Testis (tissue), 3 donors: ENCODE data around the gene PPM1E. TPM values are rescaled to one million over a fixed set of nuclear protein-coding genes. Genes with fewer than 3 reads are reported as not detected.

Experiments
- DNase-seq: peaks from one replicate; pipeline ENCODE4 v3.0.0-alpha.2; 2019
- H3K27ac ChIP-seq, 2 donors: fragments of 200-600 bp; sonication (generic); one replicate each; pipeline ENCODE4 v1.5.1; 2019
- H3K27me3 ChIP-seq: fragments of 200-600 bp; sonication (generic); one replicate; pipeline ENCODE4 v1.5.1; 2019
- H3K36me3 ChIP-seq: fragments of 200-600 bp; sonication (generic); one replicate; pipeline ENCODE4 v1.5.1; 2017; ENCODE audit warnings: low read depth; ENCODE audit errors: missing control alignments
- H3K4me1 ChIP-seq: fragments of 200-600 bp; sonication (generic); one replicate; pipeline ENCODE4 v1.5.1; 2019
- H3K4me3 ChIP-seq, 2 donors: fragments of 200-600 bp; sonication (generic); one replicate each; pipeline ENCODE4 v1.5.1; 2017 to 2019
- H3K9me3 ChIP-seq: fragments of 200-600 bp; sonication (generic); one replicate; pipeline ENCODE4 v1.5.1; 2017
- POLR2A ChIP-seq: fragments of 450-650 bp; IDR thresholded peaks from one replicate; pipeline ENCODE4 v1.6.1; 2017; ENCODE audit warnings: antibody characterized with exemption, mild to moderate bottlenecking, moderate library complexity
- WGBS, 2 donors: methylation state at CpG; one replicate each; pipeline ENCODE4 v1.1.5; 2018; 5-methylcytosine and 5-hydroxymethylcytosine counted together
- intact Hi-C: fragments of 100-400 bp; cut with DNase I; formaldehyde crosslinking; loops from one replicate; pipeline ENCODE4 v1.15.1; 2023; ENCODE audit warnings: low total_unique reads
- polyA plus RNA-seq: library from polyadenylated mRNA; stranded (reverse); fragments of 350-450 nt; fragmentation: Illumina TruSeq; extraction: RNeasy Lipid Tissue Mini Kit (QIAGEN cat#74804); gene quantifications from one replicate; pipeline ENCODE4 v1.2.3, GENCODE V29; 2014; ENCODE audit warnings: low read depth, low replicate concordance; ENCODE audit not compliant: insufficient read depth
- total RNA-seq, 2 donors: library from RNA; depleted of rRNA; stranded (reverse); fragments of >200 nt; gene quantifications; one replicate each; pipeline ENCODE4 v1.2.3, GENCODE V29; 2016
- TF ChIP-seq, protein P1 (sequence below), 3 experiments: fragments of 450-650 bp in 2 of 3; fragments of 200-600 bp in 1 of 3; sonication (generic) in 1 of 3; IDR thresholded peaks; one replicate each; pipeline ENCODE4 v1.5.1; 2016 to 2019; ENCODE audit warnings: antibody characterized with exemption in 3 of 3, mild to moderate bottlenecking in 2 of 3, moderate library complexity in 1 of 3

The PPM1E gene
- total and polyA plus RNA-seq, 3 donors from 2014 or later, result 8.1 to 16.7 (median 13.5) TPM

- TF ChIP-seq, protein P1, sequence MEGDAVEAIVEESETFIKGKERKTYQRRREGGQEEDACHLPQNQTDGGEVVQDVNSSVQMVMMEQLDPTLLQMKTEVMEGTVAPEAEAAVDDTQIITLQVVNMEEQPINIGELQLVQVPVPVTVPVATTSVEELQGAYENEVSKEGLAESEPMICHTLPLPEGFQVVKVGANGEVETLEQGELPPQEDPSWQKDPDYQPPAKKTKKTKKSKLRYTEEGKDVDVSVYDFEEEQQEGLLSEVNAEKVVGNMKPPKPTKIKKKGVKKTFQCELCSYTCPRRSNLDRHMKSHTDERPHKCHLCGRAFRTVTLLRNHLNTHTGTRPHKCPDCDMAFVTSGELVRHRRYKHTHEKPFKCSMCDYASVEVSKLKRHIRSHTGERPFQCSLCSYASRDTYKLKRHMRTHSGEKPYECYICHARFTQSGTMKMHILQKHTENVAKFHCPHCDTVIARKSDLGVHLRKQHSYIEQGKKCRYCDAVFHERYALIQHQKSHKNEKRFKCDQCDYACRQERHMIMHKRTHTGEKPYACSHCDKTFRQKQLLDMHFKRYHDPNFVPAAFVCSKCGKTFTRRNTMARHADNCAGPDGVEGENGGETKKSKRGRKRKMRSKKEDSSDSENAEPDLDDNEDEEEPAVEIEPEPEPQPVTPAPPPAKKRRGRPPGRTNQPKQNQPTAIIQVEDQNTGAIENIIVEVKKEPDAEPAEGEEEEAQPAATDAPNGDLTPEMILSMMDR (IDR thresholded peaks at IDR 0.05), result no peak
- no peak for TF ChIP-seq POLR2A
- no peaks in the 10 kb centered on the region for H3K9me3 ChIP-seq
- H3K27ac ChIP-seq, result peak overlapping the region; percentile 40 to 51
- DNase-seq, result peak; percentile 85
- H3K36me3 ChIP-seq, result no peaks in the 10 kb centered on the region
- no peaks in the 10 kb centered on the region for H3K27me3 ChIP-seq
- WGBS, 2 donors, result 55 to 67% methylated on average over 10 of the region's 10 CpGs
- peaks cover 16% of the 10 kb centered on the region for H3K4me1 ChIP-seq
- intact Hi-C loops, result loop anchor here (10.0 kb wide), 1 partner anchor 416 kb away; no protein-coding TSS in a partner anchor
- no peak overlapping the region for H3K4me3 ChIP-seq
Measured at GRCh38 chr17:59001158-59001814, 245.6 kb downstream of the PPM1E start.

GRCh38 chr17:59002126-59002525, 246.5 kb downstream of the PPM1E start:
- no peaks in the 10 kb centered on the region for H3K27me3 ChIP-seq
- H3K27ac ChIP-seq, result peak overlapping the region; percentile 40 to 51
- H3K4me3 ChIP-seq, result no peak overlapping the region
- intact Hi-C loops, result loop anchor here (10.0 kb wide), 1 partner anchor 417 kb away; no protein-coding TSS in a partner anchor
- WGBS, 2 donors, result 87 to 90% methylated on average over 3 of the region's 3 CpGs
- H3K36me3 ChIP-seq, result no peaks in the 10 kb centered on the region
- no peaks in the 10 kb centered on the region for H3K9me3 ChIP-seq
- TF ChIP-seq, protein P1 (IDR thresholded peaks at IDR 0.05), result no peak
- no peak for TF ChIP-seq POLR2A
- no peak for DNase-seq
- peaks cover 12% of the 10 kb centered on the region for H3K4me1 ChIP-seq

DNA sequence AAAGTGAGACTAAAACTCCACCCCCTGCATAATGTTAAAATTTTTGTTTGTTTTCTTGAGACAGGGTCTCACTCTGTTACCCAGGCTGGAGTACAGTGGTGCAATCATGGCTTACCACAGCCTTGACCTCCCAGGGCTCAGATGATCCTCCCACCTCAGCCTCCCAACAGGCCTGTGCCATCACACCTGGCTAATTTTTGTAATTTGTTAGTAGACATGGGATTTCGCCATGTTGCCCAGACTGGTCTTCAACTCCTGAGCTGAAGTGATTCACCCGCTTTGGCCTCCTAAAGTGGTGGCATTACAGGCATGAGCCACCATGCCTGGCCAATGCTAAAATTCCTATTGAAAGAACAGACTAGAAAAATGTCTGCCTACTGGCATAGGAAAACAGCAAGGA, 247.2 kb downstream of the PPM1E start:
- Histone ChIP-seq H3K4me1 (peaks cover 6% of the 10 kb centered on the region), H3K4me3 (no peak overlapping the region), H3K36me3 (no peaks in the 10 kb centered on the region), H3K9me3 (no peaks in the 10 kb centered on the region), H3K27me3 (no peaks in the 10 kb centered on the region), H3K27ac (peak overlapping the region in 1 of 2 donors; percentile 42)
- intact Hi-C loops, result loop anchor here (10.0 kb wide), 1 partner anchor 418 kb away; no protein-coding TSS in a partner anchor
- no peak for DNase-seq
- WGBS, 2 donors, result 96% methylated on average over 2 of the region's 2 CpGs
- TF ChIP-seq POLR2A, result no peak
- TF ChIP-seq, protein P1 (IDR thresholded peaks at IDR 0.05), result no peak

DNA sequence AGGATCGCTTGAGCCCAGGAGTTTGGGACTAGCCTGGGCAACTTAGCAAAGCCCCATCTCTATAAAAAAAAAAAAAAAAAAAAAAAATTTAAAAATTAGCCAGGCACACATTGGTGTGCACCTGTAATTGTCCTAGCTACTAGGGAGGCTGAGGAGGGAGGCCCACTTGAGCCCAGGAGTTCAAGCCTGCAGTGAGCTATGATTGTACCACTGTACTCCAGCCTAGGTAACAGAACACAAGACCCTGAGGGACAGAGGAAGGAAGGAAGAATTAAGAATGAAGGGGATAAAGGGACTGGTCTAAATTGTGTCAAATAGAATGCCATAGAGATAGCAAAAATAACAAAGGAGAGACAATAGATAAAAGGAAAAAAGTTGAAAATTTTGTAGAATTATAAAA, 248.2 kb downstream of the PPM1E start:
- WGBS, 2 donors, result 100% methylated on average over 1 of the region's 1 CpG
- Histone ChIP-seq H3K4me1 (peaks cover 8% of the 10 kb centered on the region), H3K27me3 (no peaks in the 10 kb centered on the region), H3K27ac (no peak overlapping the region), H3K4me3 (no peak overlapping the region), H3K9me3 (no peaks in the 10 kb centered on the region), H3K36me3 (no peaks in the 10 kb centered on the region)
- intact Hi-C loops, result loop anchor here (10.0 kb wide), 1 partner anchor 419 kb away; no protein-coding TSS in a partner anchor
- no peak for DNase-seq
- TF ChIP-seq, protein P1 (IDR thresholded peaks at IDR 0.05), result no peak
- no peak for TF ChIP-seq POLR2A
